K562 (cell line): ENCODE results near the gene RNF121.
A peak's percentile ranks its signal among the peaks of the same experiment; 100 is the strongest.

Experiments used
- ARNT ChIP-seq, 2 experiments: fragments of 450-650 bp; IDR thresholded peaks; 2 replicates each; pipeline ENCODE4 v1.6.1; 2016; ENCODE audit warnings: mild to moderate bottlenecking in 1 of 2
- CTCF ChIP-seq, 3 experiments: IDR thresholded peaks in 2 of 3; conservative IDR thresholded peaks in 1 of 3; 2 replicates each; pipeline ENCODE4 v1.5.1; 2011 to 2012; ENCODE audit warnings: low read length in 3 of 3, mild to moderate bottlenecking in 3 of 3, control low read depth in 2 of 3, improper control_type of control experiment in 1 of 3, inconsistent platforms in 1 of 3, low read depth in 1 of 3, mixed read lengths in 1 of 3, moderate library complexity in 1 of 3; ENCODE audit not compliant: insufficient read depth in 2 of 3
- EZH2 ChIP-seq: IDR thresholded peaks from 2 replicates; pipeline ENCODE4 v1.6.1; 2012; ENCODE audit warnings: low read depth, mild to moderate bottlenecking, inconsistent platforms, low read length, borderline replicate concordance
- FOS ChIP-seq: IDR thresholded peaks from 3 replicates; pipeline ENCODE4 v1.6.1; 2011; ENCODE audit not compliant: insufficient read length; ENCODE audit errors: extremely low read depth
- HDAC2 ChIP-seq: fragments of 450-650 bp; IDR thresholded peaks from 2 replicates; pipeline ENCODE4 v1.6.1; 2016; ENCODE audit warnings: mild to moderate bottlenecking
- MYBL2 ChIP-seq, 2 experiments: fragments of 450-650 bp in 1 of 2; sonication (generic) in 1 of 2; formaldehyde crosslinking in 1 of 2; IDR thresholded peaks; 2 replicates each; pipeline versions ENCODE4 v1.6.1 to v1.8.1; 2017 to 2022; ENCODE audit warnings: borderline replicate concordance in 1 of 2, inconsistent platforms in 1 of 2, low read depth in 1 of 2, mild to moderate bottlenecking in 1 of 2, missing genetic modification reagents in 1 of 2, moderate library complexity in 1 of 2
- MYNN ChIP-seq, 2 experiments: sonication (generic); formaldehyde crosslinking in 1 of 2; IDR thresholded peaks; 2 replicates each; pipeline versions ENCODE4 v1.5.0 to v1.6.1; 2016 to 2020; ENCODE audit warnings: antibody characterized with exemption in 1 of 2, missing genetic modification reagents in 1 of 2
- POLR2A ChIP-seq: fragments of 450-650 bp; conservative IDR thresholded peaks from 2 replicates; pipeline ENCODE4 v1.6.1; 2016
- TARDBP ChIP-seq: fragments of 450-650 bp; IDR thresholded peaks from 2 replicates; pipeline ENCODE4 v1.6.1; 2016
- USF2 ChIP-seq: sonication (generic); formaldehyde crosslinking; IDR thresholded peaks from 2 replicates; pipeline ENCODE4 v1.5.0; 2020; ENCODE audit warnings: missing genetic modification reagents
- ZBTB11 ChIP-seq, 3 experiments: fragments of 200-800 bp in 1 of 3; fragments of 250-450 bp in 1 of 3; fragments of 450-650 bp in 1 of 3; sonication (Bioruptor Pico) in 1 of 3; sonication (Bioruptor generic) in 1 of 3; formaldehyde crosslinking in 1 of 3; IDR thresholded peaks; 2 replicates each; pipeline versions ENCODE4 v1.6.1 to v1.8.0; 2016 to 2022; ENCODE audit warnings: mild to moderate bottlenecking in 2 of 3, missing genetic modification characterization in 2 of 3, missing compliant biosample characterization in 1 of 3, moderate library complexity in 1 of 3
- ZNF274 ChIP-seq: IDR thresholded peaks from 2 replicates; pipeline ENCODE4 v1.6.1; 2011; ENCODE audit warnings: low read depth, mild to moderate bottlenecking, low read length, moderate library complexity, borderline replicate concordance

- TF ChIP-seq FOS (no peak), ZBTB11 (CRISPR knock-in tag; IDR thresholded peaks at IDR 0.05) (no peak), TARDBP (no peak), ARNT (IDR thresholded peaks at IDR 0.05) (no peak), POLR2A (no peak), CTCF (IDR thresholded peaks at IDR 0.05 in 2 of 3, conservative IDR thresholded peaks at IDR 0.05 in 1 of 3; ENCODE audit: insufficient read depth in 2 of 3, low read depth in 1 of 3, low read length in 3 of 3) (peak; percentile 68 to 80 (median 75); a peak in 5 of 6 replicates), MYNN (IDR thresholded peaks at IDR 0.05) (no peak), MYNN (CRISPR knock-in tag; IDR thresholded peaks at IDR 0.05) (no peak), MYBL2 (IDR thresholded peaks at IDR 0.05; ENCODE audit: low read depth) (no peak), MYBL2 (CRISPR knock-in tag; IDR thresholded peaks at IDR 0.05; ENCODE audit: borderline replicate concordance) (no peak), ZNF274 (no peak), EZH2 (no peak), HDAC2 (no peak), USF2 (CRISPR knock-in tag) (no peak)
These were observed 49.0 kb downstream of the RNF121 start for GRCh38 chr11:71977743-71978418.
